Stimulated activated CD8-positive, alpha-beta memory T cell treated with anti-CD3 and anti-CD28 coated beads, Interleukin-7, amount 100 ng/mL, for 4 hours (primary cell): ENCODE results near the gene CXCL17.

ENCODE experiments used
- DNase-seq, 2 donors: peaks; one replicate each; pipeline ENCODE4 v3.0.0-alpha.2; 2020; ENCODE audit warnings: low read depth in 2 of 2

Gene CXCL17

GRCh38 chr19:42424712-42425131 is 18.0 kb downstream of the CXCL17 start:
- no peak for DNase-seq

- DNase-seq: no peak
Observed at GRCh38 chr19:42424345-42424707, 18.4 kb downstream of the CXCL17 start.

DNA sequence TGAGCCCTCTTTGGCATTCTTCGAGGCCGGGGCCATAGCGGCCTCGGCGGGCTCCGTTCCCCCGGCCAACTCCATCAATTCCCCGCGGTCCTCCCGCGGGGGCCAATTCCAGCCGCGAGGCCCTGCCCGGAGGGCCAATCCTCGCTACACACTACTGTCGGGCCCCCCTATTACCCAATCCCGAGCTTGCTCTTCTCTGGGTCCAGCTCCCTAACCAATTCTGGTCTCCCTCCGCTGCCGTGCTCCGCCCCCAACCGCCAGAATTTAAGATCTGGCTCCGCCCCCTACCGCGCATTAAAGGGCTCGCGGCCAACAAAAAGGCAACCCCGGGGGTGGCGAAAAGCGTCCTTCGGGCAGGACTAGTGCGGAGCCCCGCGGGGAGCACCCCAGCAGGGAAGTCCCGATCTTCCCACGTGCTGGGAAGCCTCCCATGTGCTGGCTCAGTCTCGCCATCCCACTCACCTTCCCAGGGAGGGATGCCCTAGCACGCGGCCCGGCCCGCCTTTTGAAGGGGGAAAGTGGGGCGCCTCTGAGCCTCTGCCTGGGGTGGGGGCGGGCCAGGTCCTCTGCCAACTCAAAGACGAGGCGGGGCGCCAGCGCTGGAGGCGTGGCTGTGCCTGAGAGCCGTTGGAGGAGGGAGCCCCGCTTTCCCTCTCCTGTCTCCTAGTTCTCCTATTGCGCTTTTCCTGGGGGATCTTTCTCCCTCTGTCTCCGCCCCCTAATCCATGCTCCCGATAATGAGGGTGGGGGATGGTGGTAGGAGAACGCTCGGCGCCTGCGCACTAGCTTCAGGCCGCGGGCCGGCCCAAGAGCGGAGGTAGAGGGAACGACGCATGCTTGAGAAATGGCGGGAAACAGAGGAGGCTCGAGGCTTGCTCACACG is 19.0 kb downstream of the CXCL17 start:
- DNase-seq: peak; percentile 88 to 92

DNA sequence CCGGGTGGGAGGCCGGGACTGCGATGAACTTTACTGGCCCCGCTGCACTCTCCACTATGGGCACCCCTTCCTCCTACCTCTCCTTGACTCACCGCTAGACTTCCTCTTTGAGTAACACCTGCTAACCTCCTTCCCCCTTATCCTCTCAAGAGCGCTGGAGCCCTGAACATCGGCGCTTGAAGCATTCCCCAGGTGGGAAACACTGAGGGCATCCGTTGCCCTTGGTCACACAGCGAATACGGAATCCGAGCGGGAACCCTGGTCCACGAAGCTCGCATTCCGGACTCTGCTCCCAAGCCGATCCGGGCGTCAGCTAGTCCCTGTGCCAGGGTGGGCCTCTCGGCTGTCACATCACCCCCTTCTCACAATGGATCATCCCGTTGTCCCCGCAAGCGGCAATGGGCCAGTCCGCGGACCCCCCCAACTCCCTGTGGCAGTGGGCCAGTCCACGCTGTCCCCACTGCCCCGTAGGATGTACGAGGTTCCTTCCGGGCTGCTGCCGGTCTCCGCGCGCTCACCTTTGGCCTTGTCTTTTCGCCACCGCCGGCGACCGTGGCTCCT is 19.8 kb downstream of the CXCL17 start:
- peak; percentile 15 to 30 for DNase-seq

DNA sequence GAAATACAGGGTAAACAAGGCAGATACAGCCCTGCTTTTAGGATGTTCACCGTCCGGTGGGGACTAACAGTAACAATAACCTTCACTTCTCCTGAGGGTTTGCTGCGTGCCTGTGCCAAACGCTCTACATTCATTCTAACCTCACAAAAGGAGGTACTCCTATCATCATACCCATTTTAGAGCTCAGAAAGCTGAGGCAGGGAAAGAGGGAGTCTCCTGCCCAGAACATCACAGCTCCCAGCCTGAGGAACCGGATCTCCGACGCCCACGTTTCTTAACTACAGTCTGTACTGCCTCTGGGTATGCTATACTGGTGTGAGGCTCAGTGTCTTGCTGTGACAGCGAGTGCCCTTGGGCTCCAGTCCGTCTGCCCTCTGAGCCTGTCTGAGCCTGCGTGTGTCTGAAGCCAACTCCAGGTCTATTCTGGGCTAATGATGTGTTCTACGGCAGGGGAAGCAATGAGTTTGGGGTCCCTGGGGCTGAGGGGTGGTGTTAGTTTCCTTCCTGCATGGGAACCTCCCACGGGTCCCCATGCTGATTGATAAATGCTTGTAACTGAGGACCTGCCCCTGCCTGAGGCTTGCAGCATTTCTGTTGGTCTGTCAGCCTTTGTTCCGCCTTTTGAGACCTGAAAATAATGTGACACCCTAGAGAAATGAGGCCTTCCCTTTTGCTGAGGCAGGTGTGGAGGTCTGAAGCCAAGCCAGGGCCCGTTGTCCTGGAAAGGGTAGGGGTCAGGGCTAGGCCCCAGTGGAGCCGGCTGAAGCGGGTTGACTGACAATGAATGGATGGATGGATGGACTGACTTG is 20.4 kb downstream of the CXCL17 start:
- no peak for DNase-seq

DNA sequence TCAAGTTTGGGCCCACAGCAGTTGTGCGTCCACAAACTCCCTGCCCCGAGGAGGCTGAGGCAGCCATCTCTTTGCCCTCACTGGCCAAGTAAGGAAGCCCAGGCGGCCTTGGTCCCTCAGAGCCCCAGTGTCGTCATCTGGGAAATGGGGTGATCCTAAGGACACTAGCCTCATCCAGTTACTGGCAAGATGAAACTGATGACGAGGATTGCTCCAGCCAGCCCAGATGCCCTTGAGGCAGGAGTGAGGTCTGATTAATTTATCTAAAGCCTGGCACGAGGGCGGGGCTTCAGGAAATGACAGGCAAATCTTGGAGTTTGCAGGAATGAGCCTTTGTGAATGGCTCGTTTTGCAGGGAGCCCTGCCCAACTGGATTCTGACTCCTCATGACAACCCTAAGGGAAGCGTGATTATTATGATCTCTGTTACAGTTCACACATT is 21.1 kb downstream of the CXCL17 start:
- DNase-seq: no peak

DNA sequence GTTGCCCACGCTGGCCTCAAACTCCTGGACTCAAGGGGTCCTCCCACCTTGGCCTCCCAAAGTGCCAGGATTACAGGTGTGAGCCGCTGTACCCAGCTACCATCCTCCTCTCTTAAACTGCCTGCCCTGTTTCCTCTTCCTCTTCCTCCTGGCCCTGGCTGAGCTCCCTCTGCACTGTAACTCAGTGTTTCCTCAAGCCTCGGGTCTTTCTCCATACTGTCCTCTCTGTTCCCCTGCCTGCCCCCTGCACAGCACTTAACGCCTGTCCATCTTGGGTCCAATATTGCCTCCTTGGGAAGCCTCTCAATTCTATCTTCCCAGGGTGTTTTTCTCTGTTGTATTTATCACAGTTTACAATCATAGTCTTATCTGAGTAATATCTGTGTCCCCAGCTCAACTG is 21.6 kb downstream of the CXCL17 start:
- no peak for DNase-seq

GRCh38 chr19:42420055-42420544 is 22.6 kb downstream of the CXCL17 start:
- peak; percentile 60 to 68 for DNase-seq

- no peak for DNase-seq
Observed at GRCh38 chr19:42419309-42419708, 23.4 kb downstream of the CXCL17 start.

DNA sequence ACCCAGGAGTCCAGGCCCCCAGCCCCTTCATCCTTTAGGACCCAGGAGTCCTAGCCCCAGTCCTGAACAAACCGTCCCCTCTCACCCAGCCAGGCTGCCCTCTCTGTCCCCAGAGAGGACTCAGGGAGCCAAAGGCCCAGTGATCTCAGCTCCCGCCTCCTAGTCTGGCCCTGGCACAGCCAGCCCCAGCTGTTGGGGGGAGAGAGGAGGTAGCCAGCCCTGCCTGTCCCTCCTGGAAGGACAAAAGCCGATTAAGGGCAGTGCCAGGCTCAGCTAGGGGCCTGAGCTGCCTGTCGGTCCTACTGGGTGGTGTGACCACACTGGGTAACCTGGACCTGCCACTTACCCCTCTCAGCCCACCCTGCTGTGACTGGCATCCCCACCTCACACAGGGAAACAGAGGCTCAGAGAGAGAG is 30.1 kb downstream of the CXCL17 start:
- DNase-seq: no peak

DNA sequence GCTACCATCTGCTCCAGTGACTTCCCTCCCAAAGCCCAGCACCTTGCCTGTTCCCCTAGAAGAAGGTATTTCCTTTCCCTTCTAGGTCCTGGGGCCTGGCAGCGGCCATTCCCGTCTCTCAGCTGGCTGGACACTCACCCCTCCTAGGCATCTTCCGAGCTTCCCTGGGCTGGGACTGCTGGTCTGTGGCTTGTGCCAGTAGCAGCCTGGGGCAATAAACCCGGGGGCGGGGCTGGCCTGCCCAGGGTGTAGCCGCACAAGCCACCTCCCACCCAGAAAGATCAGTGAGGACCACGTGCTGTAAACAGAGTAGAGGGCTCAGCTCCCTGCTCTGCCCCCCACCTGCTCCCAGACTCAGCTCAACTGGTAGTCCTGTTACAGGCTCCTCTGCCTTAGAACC is 30.5 kb downstream of the CXCL17 start:
- DNase-seq: no peak

DNA sequence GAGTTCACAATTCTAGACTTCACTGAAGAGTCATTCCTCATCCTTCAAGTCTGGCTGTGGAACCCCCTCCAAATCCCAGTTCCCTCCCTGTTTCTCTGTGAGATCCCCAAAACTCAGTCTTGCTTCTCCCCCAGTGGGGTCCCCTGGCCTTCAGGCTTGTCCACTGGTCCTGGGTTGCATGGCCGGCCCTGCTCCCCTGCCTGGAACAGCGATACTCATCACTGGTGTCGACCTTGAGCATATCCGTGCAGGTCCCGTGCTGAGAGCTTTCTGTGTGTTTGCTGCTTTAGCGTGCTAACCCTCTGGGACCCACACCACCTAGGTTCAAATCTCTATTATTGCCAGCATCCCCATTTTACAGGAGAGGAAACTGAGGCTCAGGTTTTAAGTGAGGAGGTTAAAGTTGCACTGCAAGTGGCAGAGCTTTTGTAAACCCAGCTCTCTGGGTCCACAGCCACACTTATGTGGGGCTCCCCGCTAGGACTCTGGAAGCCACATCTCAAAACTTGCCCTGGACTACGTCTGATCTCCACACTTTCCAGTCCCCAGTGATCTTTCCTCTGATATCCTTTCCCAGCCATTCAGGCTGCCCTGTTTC is 31.1 kb downstream of the CXCL17 start:
- DNase-seq: no peak

GRCh38 chr19:42410371-42410770 is 32.4 kb downstream of the CXCL17 start:
- DNase-seq: no peak

GRCh38 chr19:42409477-42409876 is 33.3 kb downstream of the CXCL17 start:
- DNase-seq: no peak

DNA sequence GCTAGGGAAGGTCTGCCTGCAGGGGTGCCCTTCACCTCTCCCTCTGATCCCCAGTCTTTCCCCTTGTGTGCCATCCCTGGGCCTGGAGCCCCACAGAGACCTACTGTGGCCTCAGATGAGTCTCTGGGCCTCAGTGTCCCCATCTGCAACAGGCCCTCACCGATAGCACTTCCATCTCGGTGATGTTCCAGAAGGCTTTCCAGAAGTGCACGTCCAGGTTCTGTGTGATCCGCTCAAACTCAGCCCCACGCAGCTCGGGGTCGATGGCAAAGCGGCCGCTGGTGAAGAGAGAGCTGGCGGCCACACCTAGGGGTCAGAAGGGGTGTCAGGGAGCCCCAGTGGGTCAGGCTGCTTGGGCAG is 35.0 kb downstream of the CXCL17 start:
- no peak for DNase-seq

DNA sequence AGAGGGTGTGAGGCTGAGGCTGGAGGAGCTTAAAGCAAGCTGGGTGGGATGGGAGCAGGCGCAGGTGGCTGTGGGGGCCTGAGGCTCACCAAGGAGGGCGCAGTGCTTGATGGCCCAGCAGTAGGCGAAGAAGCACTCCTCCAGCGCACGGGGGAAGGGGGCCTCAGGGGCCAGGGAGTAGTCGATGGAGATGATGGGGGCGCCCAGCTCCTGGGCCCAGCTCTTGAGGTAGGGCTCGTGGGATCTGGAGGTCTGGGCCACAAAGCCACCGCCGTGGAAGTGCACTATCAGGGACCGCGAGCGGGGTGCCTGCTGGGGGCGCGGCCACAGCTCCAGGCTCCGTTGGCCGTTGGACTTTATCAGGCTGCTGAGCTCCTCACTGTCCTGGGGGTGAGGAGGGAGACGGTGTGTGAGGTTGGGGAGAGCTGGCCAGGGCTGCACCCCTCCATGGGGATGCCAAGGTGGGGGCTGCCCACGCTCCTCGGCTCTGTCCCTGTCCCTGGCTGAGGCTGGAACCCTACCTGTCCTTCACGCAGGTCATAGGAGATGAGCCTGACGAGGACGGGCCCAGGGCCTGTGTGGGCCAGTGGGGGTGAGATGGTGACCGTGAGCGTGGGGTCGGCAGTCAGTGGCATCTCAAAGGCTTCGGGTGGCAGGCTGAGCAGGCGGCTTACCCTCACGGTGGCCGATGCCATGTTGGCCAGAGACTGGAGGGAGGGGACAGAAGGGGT is 35.5 kb downstream of the CXCL17 start:
- DNase-seq: no peak

- no peak for DNase-seq
Observed at GRCh38 chr19:42406111-42406510, 36.6 kb downstream of the CXCL17 start.

DNA sequence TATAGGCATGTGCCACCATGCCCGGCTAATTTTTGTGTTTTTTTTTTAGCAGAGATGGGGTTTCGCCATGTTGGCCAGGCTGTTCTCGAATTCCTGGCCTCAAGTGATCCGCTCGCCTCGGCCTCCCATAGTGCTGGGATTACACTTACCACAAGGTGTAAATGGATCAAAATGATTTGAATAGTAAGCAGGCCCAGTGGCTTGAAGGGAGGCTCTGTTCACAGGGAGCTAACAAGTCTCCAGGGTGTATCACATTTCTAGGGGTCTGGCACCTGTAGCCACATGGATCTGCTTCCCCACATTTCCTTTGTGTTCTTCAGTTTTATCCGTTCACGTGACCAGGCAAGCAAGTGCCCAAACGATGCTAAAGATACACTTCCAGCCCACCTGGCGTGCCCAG is 39.2 kb downstream of the CXCL17 start:
- no peak for DNase-seq

DNA sequence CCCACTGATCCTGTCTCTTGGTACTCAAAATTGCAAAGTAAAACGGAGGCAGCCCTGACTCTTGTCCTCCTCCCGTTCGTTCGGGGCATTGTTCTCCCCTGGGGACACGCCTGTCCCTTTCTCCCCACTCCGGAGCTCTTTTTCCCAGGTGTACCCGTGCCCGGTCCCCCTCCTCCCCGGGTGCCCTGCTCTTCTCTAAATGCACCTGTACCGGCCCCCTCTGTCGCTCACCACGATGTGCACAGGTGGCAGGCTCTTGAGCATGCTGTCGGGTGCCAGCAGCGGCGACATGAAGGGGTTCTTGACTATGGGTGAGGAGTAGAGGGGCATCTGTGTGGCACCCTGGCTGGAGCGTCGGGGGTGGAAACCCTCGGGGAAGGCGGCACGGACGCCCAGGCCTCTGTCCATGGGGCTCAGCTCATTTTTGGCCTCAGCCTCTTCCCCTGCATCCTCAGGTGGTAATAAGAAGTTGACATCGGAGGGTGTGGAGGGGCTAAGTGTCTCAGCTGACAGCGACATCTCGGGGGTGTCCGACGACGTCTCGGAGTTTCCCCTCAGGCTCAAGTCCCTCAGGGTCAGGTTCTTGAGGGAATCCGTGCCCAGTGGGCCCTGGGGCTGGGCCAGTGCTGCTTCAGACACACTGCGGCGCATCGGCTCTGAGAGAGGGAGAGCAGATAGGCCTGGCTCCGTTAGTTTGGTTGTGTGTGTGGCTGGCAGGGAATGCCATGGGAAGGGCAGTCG is 40.2 kb downstream of the CXCL17 start:
- no peak for DNase-seq
